Tibial nerve (tissue), 4 donors: Measurements from ENCODE around the gene MCC.

Source experiments
- CTCF ChIP-seq, 5 experiments: fragments of 200-600 bp in 3 of 5; fragments of 450-650 bp in 2 of 5; sonication (generic) in 3 of 5; IDR thresholded peaks; one replicate each; pipeline ENCODE4 v1.5.1; 2016 to 2019; ENCODE audit warnings: antibody characterized with exemption in 5 of 5, mild to moderate bottlenecking in 3 of 5, moderate library complexity in 2 of 5
- EP300 ChIP-seq, 2 donors: sonication (generic); formaldehyde crosslinking; IDR thresholded peaks; one replicate each; pipeline ENCODE4 v1.6.1; 2017; ENCODE audit warnings: antibody characterized with exemption in 2 of 2, mild to moderate bottlenecking in 1 of 2
- POLR2A ChIP-seq, 2 donors: fragments of 450-650 bp; IDR thresholded peaks; one replicate each; pipeline ENCODE4 v1.6.1; 2017; ENCODE audit warnings: antibody characterized with exemption in 2 of 2, mild to moderate bottlenecking in 2 of 2, moderate library complexity in 2 of 2

DNA sequence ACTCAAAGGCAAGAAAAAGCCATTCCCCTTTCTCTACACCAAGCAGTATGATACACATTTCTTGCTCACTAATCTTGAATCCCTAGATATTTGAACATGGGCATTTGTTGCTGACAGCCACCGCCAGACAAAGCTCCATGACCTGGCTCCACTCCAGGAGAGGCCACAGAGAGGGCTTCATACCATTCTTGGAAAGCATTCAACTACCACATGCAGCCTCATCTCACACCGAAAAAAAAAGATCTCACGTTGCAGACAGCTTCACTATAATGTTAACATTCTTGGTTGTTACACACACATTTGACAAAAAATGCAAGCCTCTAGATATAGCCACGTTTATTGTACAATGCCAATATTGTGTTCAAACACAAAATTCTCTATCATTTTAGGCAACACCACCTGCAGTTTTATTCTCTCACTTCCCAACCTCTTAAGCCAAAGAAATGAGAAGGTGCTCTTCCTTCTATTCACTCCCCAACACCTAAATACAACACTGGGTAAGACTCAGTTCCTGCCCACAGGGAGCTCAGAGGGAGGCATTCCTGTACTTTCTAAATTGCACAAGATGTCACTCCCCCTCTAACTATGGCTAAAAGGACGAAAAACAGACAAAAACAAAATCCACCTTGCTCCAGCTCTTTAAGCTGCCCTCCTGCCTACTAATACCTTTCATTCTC is 275.9 kb downstream of the MCC start:
- no peak for TF ChIP-seq CTCF (IDR thresholded peaks at IDR 0.05)
- no peak for TF ChIP-seq POLR2A (IDR thresholded peaks at IDR 0.05)
- TF ChIP-seq EP300 (IDR thresholded peaks at IDR 0.05), result no peak
